NCI-H187 treated with DMSO at 0.1 percent for 48 hours (cell line): ENCODE measurements around the gene SETD1B.
"Not testable (repeated sequence)": the region's sequence is repeated elsewhere in the genome, so short reads cannot be mapped to it uniquely, and the experiment has no call there.

Experiments
- DNase-seq: peaks from one replicate; lab custom pipeline; 2025; lab: John Stamatoyannopoulos, UW

The SETD1B gene

DNA sequence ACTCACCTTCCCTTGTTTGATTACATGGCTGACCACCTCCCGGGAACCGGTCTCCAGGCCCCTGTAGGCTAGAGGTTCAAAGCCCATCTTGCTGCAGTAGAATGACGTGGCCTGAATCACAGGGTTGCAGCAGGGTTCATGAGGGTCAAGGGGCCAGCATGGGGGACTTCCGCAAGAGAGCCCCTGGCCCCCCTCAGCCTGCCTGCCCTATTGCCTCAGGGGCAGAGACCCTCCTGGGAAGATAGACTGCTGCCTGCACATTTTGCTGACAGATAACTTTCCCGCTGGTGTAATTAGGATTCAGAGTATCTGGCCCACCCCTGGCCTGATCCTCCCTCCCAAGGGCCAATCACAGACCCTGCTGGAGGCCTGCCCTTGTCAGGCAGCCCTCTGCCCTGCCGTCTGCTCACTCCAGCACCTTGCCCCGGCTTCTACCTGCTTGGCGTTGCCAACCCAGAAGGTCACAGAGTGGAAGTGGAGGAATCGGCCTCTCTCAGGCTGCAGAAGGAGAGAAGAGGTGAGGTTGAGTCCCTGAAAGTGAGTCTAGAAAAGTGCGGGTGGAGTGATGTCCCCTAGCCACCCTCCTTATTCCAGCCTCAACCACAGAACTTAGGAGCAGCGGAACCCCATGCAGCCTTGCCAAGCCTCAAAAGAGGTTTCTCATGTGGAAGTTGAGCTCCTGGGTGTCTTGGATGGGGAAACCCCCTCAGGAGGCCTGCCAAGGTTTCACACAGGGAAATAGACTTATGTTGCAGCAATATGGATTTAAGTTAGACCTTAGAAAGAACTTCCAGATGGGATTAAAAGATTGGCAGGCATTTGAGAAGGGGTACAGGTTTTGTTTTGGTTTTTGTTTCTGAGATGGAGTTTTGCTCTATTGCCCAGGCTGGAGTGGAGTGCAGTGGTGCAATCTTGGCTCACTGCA is 53.8 kb downstream of the SETD1B start:
- DNase-seq = no peak

DNA sequence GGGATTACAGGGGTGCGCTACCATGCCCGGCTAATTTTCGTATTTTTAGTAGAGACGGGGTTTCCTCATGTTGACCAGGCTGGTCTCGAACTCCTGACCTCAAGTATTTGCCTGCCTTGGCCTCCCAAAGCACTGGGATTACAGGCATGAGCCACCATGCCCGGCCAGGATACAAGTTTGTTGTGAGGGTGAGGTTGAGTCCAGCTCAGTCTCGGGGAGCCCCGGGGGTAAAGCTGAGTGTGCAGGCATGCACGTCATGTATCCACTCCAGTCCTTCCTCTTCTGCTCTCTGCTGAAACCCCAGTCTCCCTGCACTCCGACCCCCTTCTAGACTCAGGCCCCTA is 54.5 kb downstream of the SETD1B start:
- DNase-seq = no peak

DNA sequence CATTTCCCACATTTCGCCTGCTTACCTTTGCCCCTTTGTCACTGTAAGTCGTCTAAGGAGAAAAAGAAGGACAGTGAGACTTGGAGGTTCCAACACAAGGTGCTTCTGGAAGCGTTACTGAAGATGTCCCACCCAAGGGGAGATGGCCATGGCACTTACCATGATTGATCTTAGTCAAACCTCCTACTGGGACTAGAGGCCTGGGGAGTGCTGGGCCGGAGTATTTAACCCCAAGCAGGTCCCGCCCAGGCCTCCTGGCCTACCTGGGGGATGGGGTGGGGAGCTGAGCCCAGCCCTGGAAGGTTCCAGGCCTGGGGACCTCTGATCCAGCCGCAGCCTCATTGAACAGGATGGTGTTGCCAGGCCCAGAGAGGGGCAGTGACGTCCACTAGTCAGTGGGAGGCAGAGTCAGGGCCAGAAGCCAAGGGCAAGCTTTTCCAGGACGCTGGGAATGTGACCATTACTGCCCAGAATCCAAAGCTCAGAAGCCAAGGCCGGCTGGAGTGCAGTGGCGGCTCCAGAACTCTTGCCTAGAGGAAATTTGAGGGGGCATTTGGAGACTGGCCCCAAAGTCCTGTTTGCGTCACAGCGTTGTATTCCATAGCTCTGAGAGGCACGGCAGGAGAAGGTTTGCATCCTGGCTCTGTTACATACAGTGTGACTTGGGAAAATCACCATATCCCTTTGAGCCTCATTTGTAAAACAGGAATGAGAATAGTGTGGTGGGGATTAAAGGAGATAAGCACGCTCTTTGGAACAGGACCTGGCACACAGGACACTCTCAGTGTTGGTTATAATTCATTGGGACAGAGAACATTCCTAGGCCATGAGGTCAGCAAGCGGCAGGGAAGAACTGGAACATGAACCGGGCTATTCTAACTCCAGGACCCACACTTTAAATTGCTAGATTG is 55.1 kb downstream of the SETD1B start, which contains the start of gene HPD:
HPD (minus strand) TSS at position 198 of the 911 bp plus-strand sequence; CDS start at position 162, 36 bp downstream.
- no peak for DNase-seq

DNA sequence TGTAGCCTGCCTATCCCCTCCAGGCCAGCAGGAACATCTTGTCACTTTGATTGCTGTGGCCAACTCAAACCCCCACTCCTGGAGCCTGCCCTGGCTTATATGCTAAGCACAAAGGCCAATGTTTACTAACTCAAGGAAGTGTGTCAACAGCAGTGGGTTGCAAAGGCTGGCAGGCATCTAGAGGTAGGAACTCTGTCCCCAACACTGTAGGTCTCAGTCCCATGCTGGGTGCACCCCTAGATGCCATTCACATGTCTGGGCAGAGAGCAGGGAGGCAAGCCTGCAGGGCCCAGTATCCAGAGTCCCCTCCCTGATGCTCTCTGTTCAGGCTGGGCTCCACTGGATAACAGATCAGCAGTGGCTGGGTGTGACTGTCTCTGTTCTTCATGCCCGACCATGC is 56.4 kb downstream of the SETD1B start:
- no peak for DNase-seq

DNA sequence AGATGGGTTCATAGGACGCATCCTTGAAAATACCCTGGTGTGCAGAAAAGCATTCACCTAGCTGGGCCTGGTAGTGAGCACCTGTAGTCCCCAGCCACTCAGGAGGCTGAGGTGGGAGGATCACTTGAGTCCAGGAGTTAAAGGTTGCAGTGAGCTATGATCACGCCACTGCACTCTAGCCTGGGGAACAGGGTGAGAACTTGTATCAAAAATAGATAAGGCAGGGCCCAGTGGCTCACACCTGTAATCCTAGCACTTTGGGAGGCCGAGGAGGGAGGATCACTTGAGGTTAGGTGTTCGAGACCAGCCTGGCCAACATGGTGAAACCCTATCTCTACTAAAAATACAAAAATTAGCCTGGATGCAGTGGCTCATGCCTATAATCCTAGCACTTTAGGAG is 56.9 kb downstream of the SETD1B start:
- DNase-seq = not testable (repeated sequence)

DNA sequence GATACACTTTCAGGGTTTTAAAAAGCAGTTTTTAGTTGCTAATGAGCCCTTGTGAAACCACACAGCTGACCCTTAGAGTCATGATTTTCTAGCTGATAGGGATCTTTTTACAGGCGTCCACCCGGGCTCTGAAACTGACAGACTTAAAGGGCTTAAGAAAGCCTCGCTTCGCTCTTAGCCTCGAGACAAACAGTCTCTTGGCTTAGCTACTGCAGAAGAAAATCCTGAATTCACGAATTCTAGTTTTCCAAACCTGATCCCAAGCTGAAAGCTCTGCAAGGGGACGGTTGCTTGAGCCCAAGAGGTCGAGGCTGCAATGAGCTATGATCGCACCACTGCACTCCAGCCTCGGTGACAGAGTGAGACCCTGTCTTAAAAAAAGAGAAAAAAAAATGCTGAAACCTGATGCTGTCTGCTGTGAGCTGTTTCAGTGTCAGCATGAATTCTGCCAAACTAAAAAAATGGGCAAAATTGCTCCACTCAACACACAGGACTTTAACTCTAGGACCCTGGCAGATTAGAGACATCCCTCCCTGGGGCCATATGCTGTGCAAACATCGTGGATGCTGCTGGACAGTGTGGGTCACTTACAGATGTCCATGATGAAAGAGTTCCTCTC is 57.9 kb downstream of the SETD1B start:
- no peak for DNase-seq

DNA sequence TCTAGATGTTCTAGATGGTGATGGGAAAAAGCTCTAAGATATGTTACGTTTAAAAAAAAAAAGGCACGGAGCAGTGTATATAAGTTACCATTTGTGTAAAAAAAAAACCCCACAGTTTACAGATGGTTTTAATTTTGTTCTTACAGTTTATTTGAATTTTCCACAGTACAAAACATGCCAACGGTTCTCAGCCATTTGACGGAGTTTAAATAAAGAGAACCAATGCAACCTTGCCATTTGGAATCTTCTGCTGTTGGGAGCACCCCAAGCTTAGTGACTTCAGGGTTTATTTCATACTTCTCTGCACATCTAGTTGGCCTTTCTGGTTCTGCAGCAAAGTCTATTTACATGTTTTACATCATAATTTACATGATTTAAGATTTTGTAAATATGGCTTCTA is 62.5 kb downstream of the SETD1B start:
- DNase-seq = no peak

DNA sequence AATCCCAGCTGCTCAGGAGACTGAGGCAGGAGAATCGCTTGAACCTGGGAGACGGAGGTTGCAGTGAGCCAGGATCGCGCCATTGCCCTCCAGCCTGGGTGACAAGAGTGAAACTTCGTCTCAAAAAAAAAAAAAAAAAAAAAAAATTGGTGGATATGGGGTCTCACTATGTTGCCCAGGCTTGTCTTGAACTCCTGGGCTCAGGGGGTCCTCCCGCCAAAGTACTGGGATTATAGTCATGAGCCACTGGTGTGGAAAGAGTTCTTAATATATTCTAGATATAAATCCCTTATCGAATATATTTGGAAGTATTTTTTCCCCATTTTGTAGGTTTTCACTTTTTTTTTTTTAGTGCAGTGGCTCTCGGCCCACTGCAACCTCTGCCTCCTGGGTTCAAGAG is 65.4 kb downstream of the SETD1B start:
- not testable (repeated sequence) for DNase-seq

DNA sequence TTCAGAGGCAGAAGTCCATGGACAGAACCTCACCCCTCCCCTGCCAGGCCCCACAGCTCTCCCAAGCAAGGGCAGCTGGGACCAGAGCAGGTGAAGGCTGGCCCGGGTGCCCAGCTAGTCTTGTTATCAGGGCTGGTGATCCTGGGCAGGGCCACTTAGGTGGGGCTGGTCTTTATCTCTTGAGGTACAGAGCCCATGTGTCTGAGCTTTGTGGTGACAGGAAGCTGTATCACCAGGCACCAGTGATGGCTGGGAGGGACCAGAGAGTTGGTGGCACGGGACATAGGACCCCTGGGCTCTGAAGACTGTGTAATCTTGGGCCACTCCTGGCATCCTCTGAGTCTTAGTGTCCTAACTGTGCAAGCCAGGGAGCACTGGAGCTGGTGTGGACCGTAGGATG is 67.7 kb downstream of the SETD1B start:
- DNase-seq = no peak

DNA sequence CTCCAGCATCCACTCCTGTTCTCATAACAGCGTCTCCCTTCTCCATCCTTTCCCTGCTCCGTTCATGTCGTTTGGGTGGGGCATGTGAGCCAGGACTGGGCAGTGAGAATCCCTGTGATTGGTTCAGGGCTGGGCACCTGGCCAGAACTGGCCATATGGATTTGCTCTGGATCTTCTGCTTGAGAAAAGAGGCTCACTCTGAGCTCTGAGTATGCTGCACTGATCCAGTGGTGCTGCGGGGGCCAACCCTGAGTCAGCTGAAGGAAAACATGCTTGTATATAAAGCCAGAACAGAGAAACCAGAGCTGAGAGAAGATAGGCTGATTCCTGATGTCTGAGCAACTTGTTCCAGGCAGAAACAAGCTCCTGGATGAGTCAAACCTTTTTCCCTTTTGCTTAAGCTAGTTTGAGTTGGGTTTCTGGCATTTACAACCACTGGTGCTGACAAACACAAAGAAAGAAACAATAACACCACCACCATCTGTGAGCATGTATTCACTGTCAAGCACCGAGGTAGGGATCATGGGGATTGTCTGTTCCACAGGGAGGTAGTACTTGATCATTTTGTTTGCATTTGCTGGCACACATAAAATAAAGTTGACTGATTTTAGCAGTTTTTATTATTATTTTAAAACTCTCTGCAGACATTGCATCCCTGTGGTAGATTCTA is 68.9 kb downstream of the SETD1B start:
- DNase-seq = no peak

DNA sequence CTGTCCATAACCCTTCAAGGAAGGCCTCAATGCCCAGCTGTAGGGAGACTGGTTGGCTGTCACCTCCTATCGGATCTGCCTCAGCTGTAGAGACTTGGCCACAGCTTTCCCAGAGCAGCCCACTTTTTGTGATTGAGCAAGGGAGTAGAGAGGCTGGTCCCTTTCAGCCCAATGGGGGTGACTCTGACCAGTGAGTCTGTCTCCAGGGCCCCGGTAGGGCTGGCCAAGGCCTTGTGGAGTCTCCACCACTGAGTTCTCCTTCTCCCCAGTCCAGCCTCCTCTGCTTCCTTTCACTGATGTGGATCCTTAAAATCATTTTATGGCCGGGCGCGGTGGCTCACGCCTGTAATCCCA is 69.4 kb downstream of the SETD1B start:
- no peak for DNase-seq

DNA sequence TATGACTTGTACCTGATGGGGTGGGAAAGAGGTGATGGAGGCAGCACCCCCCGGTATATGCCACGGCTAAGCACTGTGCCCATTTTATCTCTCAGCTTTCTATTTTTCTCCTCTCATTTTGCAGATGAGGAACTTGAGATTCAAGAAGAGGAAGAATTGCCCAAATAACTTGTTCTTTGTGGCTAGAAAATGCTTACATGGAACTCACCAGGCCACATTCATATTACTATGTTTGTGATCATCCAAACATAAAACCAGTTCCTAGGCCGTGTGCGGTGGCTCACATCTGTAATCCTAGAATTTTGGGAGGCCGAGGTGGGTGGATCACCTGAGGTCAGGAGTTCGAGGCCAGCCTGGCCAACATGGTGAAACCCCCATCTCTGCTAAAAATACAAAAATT is 70.3 kb downstream of the SETD1B start:
- DNase-seq = no peak

DNA sequence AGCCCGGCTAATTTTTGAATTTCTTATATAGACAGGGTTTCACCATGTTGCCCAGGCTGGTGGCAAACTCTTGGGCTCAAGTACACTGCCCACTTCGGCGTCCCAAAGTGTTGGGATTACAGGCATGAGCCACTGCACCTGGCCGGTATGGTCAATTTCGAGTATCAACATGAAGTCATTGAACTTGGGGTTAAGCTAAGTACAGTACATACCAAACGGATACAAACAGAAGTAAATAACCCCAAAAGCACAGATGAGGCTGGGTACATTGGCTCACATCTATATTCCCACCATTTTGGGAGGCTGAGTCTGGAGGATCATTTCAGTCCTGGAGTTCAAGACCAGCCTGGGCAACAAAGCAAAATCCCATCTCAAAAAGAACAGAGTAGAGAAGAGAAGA is 71.8 kb downstream of the SETD1B start:
- DNase-seq = no peak

DNA sequence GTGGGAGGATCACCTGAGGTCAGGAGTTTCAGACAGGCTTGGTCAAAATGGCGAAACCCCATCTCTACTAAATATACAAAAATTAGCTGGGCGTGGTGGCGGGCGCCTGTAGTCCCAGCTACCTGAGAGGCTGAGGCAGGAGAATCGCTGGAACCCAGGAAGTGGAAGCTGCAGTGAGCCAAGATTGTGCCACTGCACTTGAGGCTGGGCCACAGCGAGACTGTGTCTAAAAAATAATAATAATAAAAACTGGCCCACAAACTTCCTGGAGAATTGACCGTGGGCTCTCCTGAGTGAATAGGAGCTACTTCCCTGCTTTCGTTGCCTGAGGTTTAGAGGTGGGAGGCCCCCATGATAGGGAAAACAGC is 72.3 kb downstream of the SETD1B start:
- not testable (repeated sequence) for DNase-seq
